OCI-LY7 (cell line): Measurements from ENCODE around the gene S100Z. TPM values are rescaled to one million over a fixed set of nuclear protein-coding genes. Genes with fewer than 3 reads are reported as not detected.
"Not testable (repeated sequence)": the region's sequence is repeated elsewhere in the genome, so short reads cannot be mapped to it uniquely, and the experiment has no call there.

ENCODE experiments used
- BruUV-seq: library from RNA; stranded (reverse); fragments of 400-500 nt; replicated peaks from 2 replicates; lab custom pipeline; 2021; lab: Mats Ljungman, UMichigan
- CTCF ChIA-PET: fragments of 300-600 bp; sonication (Branson Sonifier 250); formaldehyde crosslinking; loops from one replicate; lab custom pipeline; 2022; ENCODE audit warnings: antibody characterized with exemption; ENCODE audit not compliant: unreplicated experiment; lab: Charles Lee
- POLR2A ChIA-PET: fragments of 300-600 bp; sonication (Branson Sonifier 250); formaldehyde crosslinking; loops from one replicate; lab custom pipeline; 2022; ENCODE audit warnings: antibody characterized with exemption; lab: Charles Lee
- DNase-seq: peaks from one replicate; pipeline ENCODE4 v3.0.0-alpha.2; 2015; ENCODE audit warnings: low spot score
- H2AFZ ChIP-seq: fragments of 200-600 bp; sonication (generic), shearing (Covaris generic); 2 replicates; pipeline ENCODE4 v1.6.1; 2014; ENCODE audit warnings: mild to moderate bottlenecking, antibody characterized with exemption, low read length, moderate library complexity
- H3K27ac ChIP-seq: fragments of 200-600 bp; sonication (generic); 2 replicates; pipeline ENCODE4 v1.5.1; 2014; ENCODE audit warnings: mixed run types, low read depth, mild to moderate bottlenecking, moderate library complexity, low read length, inconsistent platforms; ENCODE audit not compliant: poor library complexity, severe bottlenecking
- H3K36me3 ChIP-seq: fragments of 200-600 bp; sonication (generic); 2 replicates; pipeline ENCODE4 v1.6.1; 2014; ENCODE audit warnings: mild to moderate bottlenecking, antibody characterized with exemption, low read length, moderate library complexity, mixed read lengths; ENCODE audit not compliant: insufficient read depth
- H3K4me1 ChIP-seq: fragments of 200-600 bp; sonication (generic); 2 replicates; pipeline ENCODE4 v1.5.1; 2014; ENCODE audit warnings: mild to moderate bottlenecking, low read length; ENCODE audit not compliant: insufficient read depth, poor library complexity, severe bottlenecking
- H3K4me2 ChIP-seq: fragments of 200-600 bp; sonication (generic); 2 replicates; pipeline ENCODE4 v1.6.1; 2014; ENCODE audit warnings: mild to moderate bottlenecking, low read length
- H3K4me3 ChIP-seq: fragments of 200-600 bp; sonication (generic); 2 replicates; pipeline ENCODE4 v1.5.1; 2014; ENCODE audit warnings: mild to moderate bottlenecking, low read depth, low read length; ENCODE audit not compliant: poor library complexity, severe bottlenecking
- H3K79me2 ChIP-seq: fragments of 200-600 bp; sonication (generic); 2 replicates; pipeline ENCODE4 v1.6.1; 2016; ENCODE audit warnings: low read depth, mild to moderate bottlenecking, low read length, moderate library complexity, mixed read lengths; ENCODE audit not compliant: insufficient read depth
- H3K9me2 ChIP-seq: fragments of 200-600 bp; sonication (generic); 2 replicates; pipeline ENCODE4 v1.6.1; 2016; ENCODE audit warnings: mild to moderate bottlenecking, low read length, mixed read lengths; ENCODE audit not compliant: insufficient read depth
- H3K9me3 ChIP-seq: fragments of 200-600 bp; sonication (generic); 2 replicates; pipeline ENCODE4 v1.6.1; 2014; ENCODE audit warnings: mild to moderate bottlenecking, mixed run types, low read length, mixed read lengths
- H4K20me1 ChIP-seq: fragments of 200-600 bp; sonication (generic); 2 replicates; pipeline ENCODE4 v1.6.1; 2014; ENCODE audit warnings: mild to moderate bottlenecking, antibody characterized with exemption, low read length, moderate library complexity, mixed read lengths; ENCODE audit not compliant: insufficient read depth
- EZH2phosphoT487 ChIP-seq: fragments of 200-600 bp; sonication (generic); IDR thresholded peaks from 2 replicates; pipeline ENCODE4 v1.6.1; 2018; ENCODE audit warnings: low read depth, borderline replicate concordance, mild to moderate bottlenecking, mixed run types, antibody characterized with exemption, low read length, moderate library complexity, mixed read lengths
- intact Hi-C: fragments of 100-400 bp; cut with micrococcal nuclease; formaldehyde crosslinking; loops from one replicate; pipeline ENCODE4 v1.10.0; 2022; ENCODE audit not compliant: unreplicated experiment
- total RNA-seq, 2 experiments: library from RNA; depleted of rRNA in 1 of 2; stranded (reverse); fragments of >200 nt in 1 of 2; shearing (Covaris generic) in 1 of 2; gene quantifications; 2 replicates each; pipeline ENCODE4 v1.2.3, GENCODE V29; 2014 to 2022
- TF ChIP-seq, protein P1 (sequence below): fragments of 200-600 bp; sonication (generic); conservative IDR thresholded peaks from 2 replicates; pipeline ENCODE4 v1.5.1; 2014; ENCODE audit warnings: mild to moderate bottlenecking, antibody characterized with exemption, low read length, moderate library complexity, mixed read lengths

Gene S100Z
- total RNA-seq, 2 experiments from 2014 or later, result 51.1 to 66.6 TPM

DNA sequence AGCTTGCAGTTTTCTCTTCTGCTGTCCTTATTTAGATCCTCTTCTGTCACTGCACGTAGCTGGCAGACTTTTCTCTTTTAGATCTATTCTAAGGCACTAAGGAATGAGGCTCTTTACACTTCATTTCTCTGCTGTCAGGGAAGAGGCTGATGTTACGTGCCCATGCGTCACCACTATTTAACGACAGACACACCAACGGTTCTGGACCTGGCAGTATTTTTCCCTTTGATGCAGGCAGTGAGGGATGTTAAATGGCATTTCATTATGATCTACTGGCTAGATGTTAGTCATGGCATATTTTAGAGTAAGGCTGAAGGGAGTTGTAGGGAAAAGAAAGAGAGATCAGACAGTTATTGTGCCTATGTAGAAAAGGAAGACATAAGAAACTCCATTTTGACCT is 94.8 kb downstream of the S100Z start:
- no peak overlapping the region for H3K27ac ChIP-seq
- H2AFZ ChIP-seq, result no peak overlapping the region
- intact Hi-C loops, result no loop called here
- POLR2A ChIA-PET, result interaction anchor here (0.9 to 1.6 kb wide), 4 partner anchors 14 to 70 kb away, joined by 3 to 5 read pairs (median 4); no protein-coding TSS in a partner anchor
- H3K4me1 ChIP-seq, result no peaks in the 10 kb centered on the region
- H4K20me1 ChIP-seq, result no peaks in the 10 kb centered on the region
- no peak overlapping the region for H3K4me2 ChIP-seq
- DNase-seq, result no peak
- CTCF ChIA-PET, result no interaction called here
- no peaks in the 10 kb centered on the region for H3K9me2 ChIP-seq
- no TSS peak for BruUV-seq
- peaks cover 34% of the 10 kb centered on the region for H3K79me2 ChIP-seq
- H3K9me3 ChIP-seq, result peaks cover 5% of the 10 kb centered on the region; the same call in 1 of the 2 replicates
- H3K36me3 ChIP-seq, result peaks cover 50% of the 10 kb centered on the region
- no peak for TF ChIP-seq EZH2phosphoT487
- TF ChIP-seq, protein P1, sequence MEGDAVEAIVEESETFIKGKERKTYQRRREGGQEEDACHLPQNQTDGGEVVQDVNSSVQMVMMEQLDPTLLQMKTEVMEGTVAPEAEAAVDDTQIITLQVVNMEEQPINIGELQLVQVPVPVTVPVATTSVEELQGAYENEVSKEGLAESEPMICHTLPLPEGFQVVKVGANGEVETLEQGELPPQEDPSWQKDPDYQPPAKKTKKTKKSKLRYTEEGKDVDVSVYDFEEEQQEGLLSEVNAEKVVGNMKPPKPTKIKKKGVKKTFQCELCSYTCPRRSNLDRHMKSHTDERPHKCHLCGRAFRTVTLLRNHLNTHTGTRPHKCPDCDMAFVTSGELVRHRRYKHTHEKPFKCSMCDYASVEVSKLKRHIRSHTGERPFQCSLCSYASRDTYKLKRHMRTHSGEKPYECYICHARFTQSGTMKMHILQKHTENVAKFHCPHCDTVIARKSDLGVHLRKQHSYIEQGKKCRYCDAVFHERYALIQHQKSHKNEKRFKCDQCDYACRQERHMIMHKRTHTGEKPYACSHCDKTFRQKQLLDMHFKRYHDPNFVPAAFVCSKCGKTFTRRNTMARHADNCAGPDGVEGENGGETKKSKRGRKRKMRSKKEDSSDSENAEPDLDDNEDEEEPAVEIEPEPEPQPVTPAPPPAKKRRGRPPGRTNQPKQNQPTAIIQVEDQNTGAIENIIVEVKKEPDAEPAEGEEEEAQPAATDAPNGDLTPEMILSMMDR, result no peak
- H3K4me3 ChIP-seq, result no peak overlapping the region

DNA sequence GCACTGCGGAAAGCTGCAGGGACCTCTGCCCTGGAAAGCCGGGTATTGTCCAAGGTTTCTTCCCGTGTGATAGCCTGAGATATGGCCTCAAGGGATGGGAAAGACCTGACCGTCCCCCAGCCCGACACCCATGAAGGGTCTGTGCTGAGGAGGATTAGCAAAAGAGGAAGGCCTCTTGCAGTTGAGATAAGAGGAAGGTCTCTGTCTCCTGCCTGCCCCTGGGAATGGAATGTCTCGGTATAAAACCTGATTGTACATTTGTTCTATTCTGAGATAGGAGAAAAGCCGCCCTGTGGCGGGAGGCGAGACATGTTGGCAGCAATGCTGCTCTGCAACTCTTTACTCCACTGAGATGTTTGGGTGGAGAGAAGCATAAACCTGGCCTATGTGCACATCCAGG is 95.4 kb downstream of the S100Z start:
- POLR2A ChIA-PET, result interaction anchor here (1.0 kb wide), 1 partner anchor 18 kb away, joined by 3 read pairs; no protein-coding TSS in a partner anchor
- H3K9me2 ChIP-seq, H3K27ac ChIP-seq, H3K4me2 ChIP-seq, CTCF ChIA-PET, H4K20me1 ChIP-seq, H3K9me3 ChIP-seq, intact Hi-C loops, H3K4me1 ChIP-seq, H2AFZ ChIP-seq, H3K4me3 ChIP-seq, DNase-seq, BruUV-seq: not testable (repeated sequence)
- Histone ChIP-seq H3K79me2 (peaks cover 34% of the 10 kb centered on the region), H3K36me3 (peaks cover 46% of the 10 kb centered on the region)

DNA sequence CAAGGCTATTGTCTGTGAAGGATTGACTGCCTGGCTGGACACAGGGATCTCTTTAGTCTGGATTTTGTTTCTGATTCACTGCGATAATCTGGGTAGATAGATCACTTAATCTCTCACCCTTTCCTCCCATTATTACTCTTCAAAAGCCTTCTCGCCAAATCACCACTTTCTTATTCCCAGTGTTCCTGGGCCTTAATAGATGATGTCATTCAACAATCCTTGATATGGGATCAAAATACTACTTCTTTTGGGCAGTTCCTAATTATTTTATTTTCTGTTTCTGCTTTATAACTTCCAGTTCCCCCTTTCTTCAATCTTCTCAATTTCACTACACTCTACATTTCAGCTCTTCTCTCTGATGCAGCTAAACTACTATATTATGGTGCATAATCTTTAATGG is 96.3 kb downstream of the S100Z start:
- intact Hi-C loops, result no loop called here
- H3K27ac ChIP-seq, result no peak overlapping the region
- H3K4me1 ChIP-seq, result no peaks in the 10 kb centered on the region
- no peak overlapping the region for H2AFZ ChIP-seq
- POLR2A ChIA-PET, result interaction anchor here (0.6 kb wide), 1 partner anchor 65 kb away, joined by 3 read pairs; no protein-coding TSS in a partner anchor
- no peak overlapping the region for H3K4me2 ChIP-seq
- no peak for DNase-seq
- CTCF ChIA-PET, result no interaction called here
- no peaks in the 10 kb centered on the region for H4K20me1 ChIP-seq
- TF ChIP-seq EZH2phosphoT487, result no peak
- TF ChIP-seq, protein P1, result no peak
- peaks cover 41% of the 10 kb centered on the region for H3K36me3 ChIP-seq
- BruUV-seq, result no TSS peak
- H3K4me3 ChIP-seq, result no peak overlapping the region
- H3K9me2 ChIP-seq, result no peaks in the 10 kb centered on the region
- peaks cover 35% of the 10 kb centered on the region; the same call in 1 of the 2 replicates for H3K79me2 ChIP-seq
- H3K9me3 ChIP-seq, result peaks cover 5% of the 10 kb centered on the region; the same call in 1 of the 2 replicates
